ENCODE data around the gene GABPB2.
"Not testable (repeated sequence)": the region's sequence is repeated elsewhere in the genome, so short reads cannot be mapped to it uniquely, and the experiment has no call there.

GABPB2 gene

DNA sequence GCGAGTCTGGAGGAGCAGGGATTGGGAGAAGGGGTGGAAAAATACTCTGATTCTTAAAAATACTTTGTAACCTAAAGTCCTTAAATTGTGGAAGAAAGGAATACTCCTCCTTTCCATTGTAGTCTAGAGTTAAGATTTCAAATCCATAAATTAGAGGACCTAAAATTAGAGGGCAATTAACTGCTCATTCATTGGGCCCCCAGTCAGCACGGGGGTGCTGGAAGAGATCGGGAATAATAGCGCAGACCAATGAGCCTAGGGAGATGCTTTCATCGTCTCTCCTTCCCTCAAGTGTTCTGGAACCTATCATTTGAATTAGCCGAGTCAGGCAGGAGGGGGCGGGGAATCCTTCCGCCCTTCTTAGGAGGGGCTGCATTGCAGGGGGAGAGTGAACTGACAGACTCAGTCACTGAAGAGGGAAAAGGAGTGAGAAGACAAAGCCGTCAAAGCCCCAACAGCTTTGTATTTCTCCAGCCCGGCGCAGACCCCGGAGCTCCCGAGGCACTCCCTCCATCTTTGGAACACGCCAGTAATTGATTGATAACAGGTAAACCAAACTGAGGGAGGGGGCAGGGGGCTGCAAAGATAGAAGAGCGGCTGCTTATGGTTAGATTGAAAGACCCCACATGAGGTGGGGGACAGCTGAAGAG lies 10.4 kb upstream of the GABPB2 start, which contains the start of gene MLLT11:
Gene MLLT11 (plus strand): TSS at position 391 of the 650 bp plus-strand sequence. CDS start 6,828 bp downstream, outside the sequence.
- DNase-seq: peak; percentile 84

DNA sequence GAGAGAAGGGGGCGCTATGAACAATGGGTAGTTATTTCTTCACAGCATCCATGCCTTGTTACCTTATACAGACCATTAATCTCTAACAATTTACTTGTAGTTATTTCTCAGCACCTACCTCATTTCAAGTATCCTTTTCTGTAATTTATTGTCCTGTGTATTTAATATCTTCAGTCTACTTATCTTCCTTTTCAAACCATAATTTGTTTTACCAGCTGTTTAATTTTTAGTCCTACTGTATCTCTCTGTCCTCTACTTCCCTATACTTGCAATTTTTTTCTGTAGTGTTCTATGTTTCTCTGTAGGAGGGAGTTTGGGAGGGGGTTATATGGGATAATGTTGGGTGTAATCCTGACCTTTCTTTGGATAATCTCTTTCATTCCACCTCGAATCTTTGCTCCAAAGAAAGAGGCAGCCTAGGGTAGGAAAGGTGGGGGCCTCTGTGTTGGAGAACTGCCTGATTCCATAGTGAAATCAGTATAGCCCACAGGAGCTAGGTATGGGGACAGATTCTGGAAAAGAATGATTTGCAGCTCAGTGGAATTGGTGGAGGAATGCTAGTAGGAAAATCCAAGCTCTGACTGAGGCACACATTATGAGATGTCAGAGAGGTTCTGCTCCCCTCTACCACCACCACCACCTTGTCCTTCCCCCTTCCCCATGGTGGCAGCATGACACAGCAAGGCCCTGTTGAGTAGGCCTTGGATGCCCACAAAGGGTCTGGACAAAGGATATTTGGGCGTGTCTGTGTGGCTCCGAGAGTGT lies 9.7 kb upstream of the GABPB2 start:
- no peak for DNase-seq

DNA sequence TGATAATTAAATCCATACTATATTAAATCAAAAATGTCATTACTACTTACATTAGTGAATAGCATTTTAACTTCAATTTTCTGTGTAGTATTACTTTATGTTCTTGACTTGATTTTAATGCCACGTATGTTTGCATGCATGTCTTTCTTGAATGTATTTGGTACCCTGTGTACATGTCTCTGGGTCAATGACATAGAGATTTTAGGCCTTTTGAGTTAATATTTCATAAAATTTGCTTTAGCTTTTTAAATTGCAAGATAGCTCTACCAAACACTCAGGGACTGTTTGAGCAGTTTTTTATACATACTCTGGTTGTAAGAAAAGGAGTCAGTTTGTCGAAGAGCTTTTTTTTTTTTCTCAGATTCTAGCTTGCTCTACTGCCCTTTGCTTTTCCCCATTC lies 8.9 kb upstream of the GABPB2 start:
- DNase-seq: no peak

DNA sequence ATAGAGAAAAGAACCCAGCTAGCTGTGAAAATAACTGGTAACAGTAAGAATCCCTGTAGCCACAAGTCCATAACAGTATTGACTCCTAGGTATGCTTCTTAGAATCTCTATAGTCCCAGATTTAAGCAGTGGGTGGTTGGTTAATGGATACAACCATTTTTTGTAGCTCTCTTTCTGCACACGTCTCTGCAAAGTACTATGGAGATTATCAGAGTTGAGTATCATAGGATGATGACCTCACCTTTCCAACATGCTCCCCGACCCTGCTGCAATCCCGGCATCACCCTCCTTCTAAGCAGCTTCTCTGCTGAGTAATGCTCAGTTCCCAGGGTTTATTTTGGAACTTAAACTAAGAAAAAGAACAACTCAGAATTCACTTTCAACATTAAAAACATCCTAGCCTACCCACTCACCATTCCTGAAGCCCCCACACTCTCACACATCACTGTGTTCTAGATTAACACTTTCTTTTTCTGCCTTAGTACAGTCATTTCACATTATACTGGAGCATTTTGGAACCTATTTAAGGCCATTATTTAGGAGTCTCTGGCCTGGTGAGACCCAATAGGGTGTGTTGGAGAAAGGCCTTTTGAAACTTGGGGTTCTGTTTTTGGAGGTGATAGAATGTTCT lies 7.7 kb upstream of the GABPB2 start:
- peak; percentile 82 for DNase-seq

DNA sequence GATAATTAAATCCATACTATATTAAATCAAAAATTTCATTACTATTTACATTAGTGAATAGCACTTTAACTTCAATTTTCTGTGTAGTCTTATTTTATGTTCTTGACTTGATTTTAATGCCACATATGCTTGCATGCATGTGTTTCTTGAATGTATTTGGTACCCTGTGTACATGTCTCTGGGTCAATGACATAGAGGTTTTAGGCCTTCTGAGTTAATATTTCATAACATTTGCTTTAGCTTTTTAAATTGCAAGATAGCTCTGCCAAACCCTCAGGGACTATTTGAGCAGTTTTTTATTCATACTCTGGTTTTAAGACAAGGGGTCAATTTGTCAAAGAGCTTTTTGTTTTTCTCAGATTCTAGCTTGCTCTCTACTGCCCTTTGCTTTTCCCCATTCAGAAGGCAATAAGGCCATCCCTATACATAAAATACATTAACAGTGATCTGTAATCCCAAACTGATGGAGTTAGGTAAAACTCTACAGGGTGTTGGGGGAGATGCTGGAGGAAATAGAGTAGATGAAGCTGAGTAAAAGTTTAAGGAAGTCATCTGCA lies 5.4 kb upstream of the GABPB2 start:
- no peak for DNase-seq

DNA sequence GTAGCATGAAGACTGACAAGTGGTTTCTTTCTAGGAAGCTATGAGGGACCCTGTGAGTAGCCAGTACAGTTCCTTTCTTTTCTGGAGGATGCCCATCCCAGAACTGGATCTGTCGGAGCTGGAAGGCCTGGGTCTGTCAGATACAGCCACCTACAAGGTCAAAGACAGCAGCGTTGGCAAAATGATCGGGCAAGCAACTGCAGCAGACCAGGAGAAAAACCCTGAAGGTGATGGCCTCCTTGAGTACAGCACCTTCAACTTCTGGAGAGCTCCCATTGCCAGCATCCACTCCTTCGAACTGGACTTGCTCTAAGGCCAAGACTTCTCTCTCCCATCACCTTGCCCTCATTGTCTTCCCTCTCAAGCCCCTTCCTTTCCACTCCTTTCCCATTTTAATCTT lies 3.4 kb upstream of the GABPB2 start:
- no peak for DNase-seq

DNA sequence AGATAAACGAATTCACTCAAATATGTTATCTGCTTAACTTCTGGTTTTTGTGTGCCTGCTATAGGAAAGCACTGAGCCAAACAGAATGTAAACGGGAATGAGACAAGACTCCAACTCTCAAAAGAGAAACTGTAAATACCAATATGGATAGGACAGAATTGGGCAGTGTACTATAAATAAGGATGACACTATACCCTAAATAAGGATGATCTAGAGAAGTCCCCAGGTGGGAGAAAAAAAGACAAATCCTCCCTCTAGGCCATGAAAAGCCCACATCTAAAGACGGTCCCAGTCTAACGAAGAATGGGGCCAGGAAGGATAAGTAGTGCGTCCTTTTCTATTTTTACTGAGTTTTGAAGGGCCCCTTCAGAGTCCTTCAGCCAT lies 1.5 kb upstream of the GABPB2 start:
- DNase-seq: no peak

DNA sequence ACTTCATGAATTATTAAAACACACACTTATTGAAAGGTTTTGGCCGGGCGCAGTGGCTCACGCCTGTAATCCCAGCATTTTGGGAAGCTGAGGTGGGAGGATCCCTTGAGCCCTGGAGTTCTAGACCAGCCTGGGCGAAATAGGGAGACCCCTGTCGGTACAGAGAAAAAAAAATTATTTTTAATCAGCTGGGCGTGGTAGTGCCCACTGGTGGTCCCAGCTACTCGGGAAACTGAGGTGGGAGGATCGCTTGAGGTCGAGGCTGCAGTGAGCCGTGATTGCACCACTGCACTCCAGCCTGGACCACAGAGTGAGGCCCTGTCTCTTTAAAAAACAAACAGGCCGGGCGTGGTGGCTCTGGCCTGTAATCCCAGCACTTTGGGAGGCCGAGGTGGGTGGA lies 1.7 kb downstream of the GABPB2 start:
- no peak for DNase-seq

DNA sequence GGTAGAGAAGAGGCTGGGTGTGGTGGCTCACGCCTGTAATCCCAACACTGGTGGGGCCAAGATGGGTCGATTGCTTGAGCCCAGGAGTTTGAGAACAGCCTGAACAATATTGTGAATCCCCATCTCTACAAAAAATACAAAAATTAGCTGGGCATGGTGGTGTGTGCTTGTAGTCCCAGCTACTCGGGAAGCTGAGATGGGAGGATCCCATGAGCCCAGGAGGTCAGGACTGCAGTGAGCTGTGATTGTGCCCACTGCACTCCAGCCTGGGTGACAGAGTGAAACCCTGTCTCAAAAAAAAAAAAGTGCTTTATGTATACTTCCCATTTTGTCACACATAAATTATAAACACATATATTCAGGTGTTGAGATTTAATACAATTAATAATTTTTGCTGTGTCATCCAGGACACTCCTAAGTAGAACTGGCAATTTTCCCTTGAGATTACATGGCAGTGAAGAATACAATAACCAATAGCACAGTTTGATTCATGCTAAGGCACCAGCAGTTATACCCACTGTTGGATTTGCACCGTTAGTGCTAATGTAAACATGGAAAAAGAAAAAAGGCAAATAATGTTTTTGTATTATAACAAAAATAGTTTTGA lies 15.5 kb downstream of the GABPB2 start:
- DNase-seq: no peak

DNA sequence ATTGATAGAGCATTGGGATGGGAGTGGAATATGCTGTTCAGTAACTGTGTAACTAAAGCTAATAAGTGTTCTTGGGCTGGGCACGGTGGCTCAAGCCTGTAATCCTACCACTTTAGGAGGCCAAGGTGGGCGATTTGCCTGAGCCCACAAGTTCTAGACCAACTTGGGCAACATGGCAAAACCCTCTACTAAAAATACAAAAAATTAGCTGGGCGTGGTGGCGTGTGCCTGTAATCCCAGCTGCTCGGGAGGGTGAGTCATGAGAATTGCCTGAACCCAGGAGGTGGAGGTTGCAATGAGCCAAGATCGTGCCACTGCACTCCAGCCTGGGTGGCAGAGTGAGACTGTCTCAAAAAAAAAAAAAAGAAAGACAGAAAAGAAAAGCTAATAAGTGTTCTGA lies 26.9 kb downstream of the GABPB2 start:
- DNase-seq: not testable (repeated sequence)

DNA sequence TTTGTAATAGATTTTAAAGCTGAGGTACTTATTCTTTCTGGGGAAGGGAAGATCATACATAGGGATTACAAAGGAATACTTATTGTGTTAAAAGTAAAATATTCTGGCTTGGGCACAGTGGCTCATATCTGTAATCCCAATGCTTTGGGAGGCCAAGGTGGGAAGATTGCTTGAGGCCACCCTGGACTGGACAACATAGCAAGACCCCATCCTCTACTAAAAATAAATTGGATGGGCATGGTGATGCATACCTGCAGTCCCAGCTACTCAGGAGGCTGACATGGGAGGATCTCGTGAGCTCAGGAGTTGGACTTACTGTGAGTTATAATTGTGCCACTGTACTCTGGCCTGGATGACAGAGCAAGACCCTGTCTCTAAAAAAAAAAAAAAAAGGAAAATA lies 27.6 kb downstream of the GABPB2 start:
- DNase-seq: no peak

DNA sequence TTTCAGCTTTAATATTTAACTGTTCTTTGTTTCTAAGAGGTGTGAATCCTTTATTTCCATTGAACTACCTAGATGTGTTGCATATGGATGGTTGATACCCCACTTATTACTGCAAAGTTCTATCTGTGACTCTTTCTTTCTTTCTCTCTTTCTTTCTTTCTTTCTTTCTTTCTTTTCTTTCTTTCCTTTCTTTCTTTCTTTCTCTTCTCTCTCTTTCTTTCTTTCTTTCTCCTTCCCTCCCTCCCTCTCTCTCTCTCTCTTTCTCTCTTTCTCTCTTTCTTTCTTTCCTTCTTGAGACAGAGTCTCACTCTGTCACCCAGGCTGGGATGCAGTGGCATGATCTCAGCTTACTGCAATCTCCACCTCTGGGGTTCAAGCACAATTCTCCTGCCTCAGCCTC lies 34.1 kb downstream of the GABPB2 start:
- no peak for DNase-seq

DNA sequence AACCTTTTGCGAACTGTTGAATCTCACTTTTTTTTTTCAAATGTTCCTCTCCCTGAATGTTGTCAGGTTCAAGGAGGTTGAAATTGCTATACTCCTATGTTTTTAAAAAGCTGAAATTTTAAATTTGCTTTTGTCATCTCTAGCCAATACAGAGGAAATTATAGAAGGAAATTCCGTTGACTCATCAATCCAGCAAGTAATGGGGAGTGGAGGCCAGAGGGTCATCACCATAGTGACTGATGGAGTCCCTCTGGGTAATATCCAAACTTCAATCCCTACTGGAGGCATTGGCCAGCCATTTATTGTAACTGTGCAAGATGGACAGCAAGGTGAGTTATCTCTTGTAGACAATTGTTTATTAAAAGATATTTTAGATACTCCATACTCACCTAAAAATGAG lies 36.3 kb downstream of the GABPB2 start:
- DNase-seq: peak; percentile 35

DNA sequence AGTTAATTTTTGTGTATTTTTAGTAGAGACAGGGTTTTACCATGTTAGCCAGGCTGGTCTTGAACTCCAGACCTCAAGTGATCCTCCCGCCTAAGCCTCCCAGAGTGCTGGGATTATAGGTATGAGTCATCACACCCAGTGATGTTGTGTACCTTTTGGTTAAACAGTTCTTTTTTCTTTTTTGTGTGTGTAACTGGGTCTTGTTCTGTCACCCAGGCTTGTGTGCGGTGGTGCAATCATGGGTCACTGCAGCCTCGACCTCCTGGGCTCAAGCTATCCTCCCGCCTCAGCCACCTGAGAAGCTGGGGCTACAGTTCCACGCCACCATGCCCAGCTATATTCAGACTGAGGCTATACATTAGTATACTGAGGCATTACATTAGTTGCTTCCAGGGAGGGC lies 37.8 kb downstream of the GABPB2 start:
- no peak for DNase-seq

DNA sequence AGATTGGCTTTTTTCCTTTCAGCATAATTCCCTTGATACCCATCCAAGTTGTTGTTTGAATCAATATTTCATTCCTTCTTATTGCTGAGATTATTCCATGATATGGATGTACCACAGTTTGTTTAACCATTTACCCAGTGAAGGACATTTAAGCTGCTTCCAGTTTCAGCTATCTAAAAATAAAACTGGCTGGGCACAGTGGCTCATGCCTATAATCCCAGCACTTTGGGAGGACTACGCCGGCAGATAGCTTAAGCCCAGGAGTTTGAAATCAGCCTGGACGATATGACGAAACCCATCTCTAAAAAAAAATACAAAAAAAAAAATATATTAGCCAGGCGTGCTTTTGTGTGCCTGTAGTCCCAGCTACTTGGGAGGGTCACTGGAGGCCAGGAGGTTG lies 43.3 kb downstream of the GABPB2 start:
- DNase-seq: no peak

DNA sequence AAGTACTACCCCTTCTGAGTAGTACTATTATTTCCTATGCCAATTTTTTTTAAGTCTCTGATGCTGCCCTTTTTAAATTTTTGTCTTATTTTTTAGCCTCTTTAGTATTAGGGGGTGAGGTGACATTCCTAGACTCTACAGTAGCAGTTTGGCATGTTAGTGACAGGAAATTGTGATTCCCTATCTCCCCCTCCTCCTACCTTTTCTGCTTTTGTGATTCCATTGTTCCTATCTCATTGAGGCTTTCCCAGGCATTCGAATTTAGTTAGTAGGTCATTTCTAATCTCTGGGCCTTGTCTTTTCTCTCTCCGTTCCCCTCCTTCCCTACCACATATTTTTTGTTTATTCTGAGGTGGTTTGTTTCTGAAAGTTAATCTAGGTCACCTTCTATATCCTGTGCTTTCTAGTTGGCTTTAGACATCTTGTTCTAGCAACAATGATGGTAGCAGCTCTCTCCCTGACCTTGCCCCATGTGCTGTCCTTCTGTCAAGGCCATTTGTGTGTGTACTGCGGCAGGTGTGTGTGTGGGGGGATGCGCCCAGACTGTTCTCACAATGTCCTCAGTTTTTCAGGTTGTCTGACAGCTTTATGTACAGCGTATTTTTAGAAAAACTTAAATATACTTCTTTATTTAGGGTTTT lies 54.3 kb downstream of the GABPB2 start:
- DNase-seq: no peak

DNA sequence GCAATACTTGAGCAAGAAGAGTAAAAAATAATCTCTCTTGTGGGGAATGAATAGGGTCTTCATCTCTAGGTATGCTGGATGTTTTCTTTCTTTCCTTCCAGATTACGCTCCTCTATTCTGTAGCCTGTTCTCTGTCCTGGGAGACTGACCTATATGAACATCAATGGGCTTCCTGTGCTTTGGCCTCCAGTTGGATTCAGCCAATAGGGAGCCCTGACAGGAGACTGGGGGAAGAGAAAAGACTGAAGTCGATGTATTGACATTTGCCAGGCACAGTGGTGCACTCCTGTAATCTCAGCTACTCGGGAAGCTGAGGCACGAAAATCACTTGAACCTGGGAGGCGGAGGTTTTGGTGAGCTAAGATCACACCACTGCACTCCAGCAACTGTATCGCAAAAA lies 58.2 kb downstream of the GABPB2 start:
- no peak for DNase-seq

DNA sequence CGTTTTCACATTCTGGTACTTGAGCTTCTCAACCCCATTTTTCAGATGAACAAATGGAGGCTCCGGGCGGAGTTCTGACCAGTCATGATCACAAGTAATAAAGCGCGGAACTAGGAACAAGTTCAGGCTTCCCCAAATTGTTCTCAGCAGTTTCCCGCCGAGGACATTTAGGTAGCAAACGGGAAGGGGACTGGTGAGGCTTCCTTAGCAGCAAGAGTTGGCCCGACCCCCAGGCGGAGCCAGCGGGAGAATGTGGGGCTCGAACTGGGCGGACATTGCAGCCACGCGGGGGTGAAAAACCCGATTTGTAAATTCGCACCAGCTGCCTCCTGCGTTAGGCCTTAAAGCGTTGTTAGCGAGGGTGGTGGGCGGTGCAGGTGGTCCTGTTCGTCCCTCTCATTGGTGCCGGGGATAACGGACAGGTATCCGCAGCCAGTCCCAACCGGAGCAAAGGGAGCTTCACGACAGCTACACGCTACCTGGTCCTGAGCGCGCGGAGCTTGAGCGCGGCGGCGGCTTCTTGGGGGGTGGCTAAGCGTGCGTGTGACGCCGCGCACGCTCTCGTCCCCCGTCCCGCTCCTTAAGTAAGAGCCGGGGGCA lies 60.5 kb downstream of the GABPB2 start:
- DNase-seq: peak; percentile 91

DNA sequence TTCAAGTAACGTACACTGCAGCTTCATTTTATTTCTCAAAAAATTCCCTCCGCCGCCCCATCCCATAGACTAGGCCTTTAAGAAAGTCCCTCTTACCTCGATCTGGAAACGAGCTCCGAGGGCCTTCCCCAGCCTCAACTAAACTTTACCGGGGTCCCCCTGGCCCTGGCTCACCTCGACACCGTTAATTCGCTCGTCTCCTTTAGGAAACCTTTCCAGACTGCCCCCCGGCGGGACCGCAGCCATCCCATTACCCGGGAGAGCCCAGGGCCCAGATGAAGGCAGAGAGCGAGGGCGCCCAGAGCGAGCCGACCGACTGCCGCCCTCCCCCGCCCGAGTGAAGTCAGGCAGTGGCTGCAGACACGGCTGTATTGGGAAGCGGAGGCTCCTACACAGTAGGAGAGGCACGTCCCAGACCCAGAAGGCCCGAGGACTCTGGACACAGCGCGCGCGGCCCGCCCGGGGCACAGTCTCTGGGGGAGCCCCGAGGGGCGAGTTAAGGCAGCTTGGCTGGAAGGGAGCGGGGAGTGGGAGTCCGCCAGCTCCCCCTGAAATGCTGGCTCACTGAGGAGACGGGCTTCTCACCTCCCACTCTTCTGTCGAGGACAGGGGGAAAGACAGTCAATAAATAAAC lies 61.3 kb downstream of the GABPB2 start:
- no peak for DNase-seq

DNA sequence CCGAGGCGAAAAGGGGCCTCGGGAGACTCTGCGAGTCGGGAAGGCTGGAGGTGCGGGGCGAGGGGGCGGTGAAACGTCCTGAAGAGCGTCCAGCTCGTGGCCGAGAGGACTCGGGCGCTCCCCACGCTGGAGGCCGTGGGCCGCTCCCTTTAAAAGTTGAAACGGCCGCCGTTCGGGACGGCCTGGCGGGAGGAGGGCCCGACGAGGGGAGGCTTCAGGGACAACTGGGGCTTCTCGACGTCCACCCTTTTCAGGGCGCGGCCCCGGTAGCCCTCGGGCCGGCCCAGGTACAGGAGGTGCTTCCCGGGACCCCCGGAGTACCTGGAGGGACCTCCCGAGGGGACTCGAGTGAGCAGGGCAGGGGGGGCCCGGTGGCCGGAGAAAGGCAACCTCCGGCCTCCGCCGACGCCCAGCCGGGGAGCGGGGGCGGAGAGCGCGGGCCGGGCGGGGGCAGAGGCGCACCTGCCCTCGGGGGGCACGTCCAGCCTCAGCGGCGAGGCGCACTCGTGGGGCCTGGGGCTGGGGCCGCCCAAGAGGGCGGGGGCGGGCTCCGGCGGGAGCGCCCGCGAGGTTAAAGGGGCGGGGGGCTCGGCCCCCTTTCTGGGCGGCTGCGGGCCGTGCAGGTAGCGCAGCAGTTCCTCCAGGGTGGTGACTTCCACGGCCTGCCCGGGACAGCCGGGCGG lies 61.9 kb downstream of the GABPB2 start:
- no peak for DNase-seq

Measured in fibroblast of skin of abdomen (primary cell).